Thyroid gland (tissue), 4 donors: ENCODE results near the gene RASA1.

Experiments
- POLR2A ChIP-seq, 2 donors: fragments of 450-650 bp; IDR thresholded peaks; one replicate each; pipeline ENCODE4 v1.6.1; 2017; ENCODE audit warnings: antibody characterized with exemption in 2 of 2, mild to moderate bottlenecking in 2 of 2, moderate library complexity in 1 of 2
- TF ChIP-seq, protein P1 (sequence below), 6 experiments: fragments of 200-600 bp in 3 of 6; fragments of 450-650 bp in 3 of 6; sonication (generic) in 3 of 6; IDR thresholded peaks; one replicate each; pipeline ENCODE4 v1.5.1; 2016 to 2019; ENCODE audit warnings: antibody characterized with exemption in 6 of 6, mild to moderate bottlenecking in 2 of 6, inconsistent platforms in 1 of 6, moderate library complexity in 1 of 6

DNA sequence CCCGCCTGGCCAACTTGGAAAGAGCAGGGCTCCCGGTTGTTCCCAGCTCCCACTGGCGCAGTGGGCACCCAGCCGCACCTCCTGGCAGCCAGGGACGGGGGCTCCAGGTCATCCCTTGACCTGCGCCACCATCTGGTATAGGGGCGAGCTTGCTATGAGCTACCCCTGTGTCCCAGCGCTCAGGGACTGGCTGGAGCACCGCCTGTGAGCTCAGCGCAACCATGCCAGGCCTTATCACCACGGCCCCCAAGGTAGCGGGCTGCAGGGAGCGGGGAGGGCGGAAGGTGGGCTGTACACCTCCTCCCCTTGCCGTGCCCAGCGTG lies 15.4 kb upstream of the RASA1 start:
- TF ChIP-seq, protein P1, sequence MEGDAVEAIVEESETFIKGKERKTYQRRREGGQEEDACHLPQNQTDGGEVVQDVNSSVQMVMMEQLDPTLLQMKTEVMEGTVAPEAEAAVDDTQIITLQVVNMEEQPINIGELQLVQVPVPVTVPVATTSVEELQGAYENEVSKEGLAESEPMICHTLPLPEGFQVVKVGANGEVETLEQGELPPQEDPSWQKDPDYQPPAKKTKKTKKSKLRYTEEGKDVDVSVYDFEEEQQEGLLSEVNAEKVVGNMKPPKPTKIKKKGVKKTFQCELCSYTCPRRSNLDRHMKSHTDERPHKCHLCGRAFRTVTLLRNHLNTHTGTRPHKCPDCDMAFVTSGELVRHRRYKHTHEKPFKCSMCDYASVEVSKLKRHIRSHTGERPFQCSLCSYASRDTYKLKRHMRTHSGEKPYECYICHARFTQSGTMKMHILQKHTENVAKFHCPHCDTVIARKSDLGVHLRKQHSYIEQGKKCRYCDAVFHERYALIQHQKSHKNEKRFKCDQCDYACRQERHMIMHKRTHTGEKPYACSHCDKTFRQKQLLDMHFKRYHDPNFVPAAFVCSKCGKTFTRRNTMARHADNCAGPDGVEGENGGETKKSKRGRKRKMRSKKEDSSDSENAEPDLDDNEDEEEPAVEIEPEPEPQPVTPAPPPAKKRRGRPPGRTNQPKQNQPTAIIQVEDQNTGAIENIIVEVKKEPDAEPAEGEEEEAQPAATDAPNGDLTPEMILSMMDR (IDR thresholded peaks at IDR 0.05) = no peak
- TF ChIP-seq POLR2A (IDR thresholded peaks at IDR 0.05) = no peak
